WTC11 (cell line): ENCODE measurements around the gene CMYA5. TPM values are rescaled to one million over a fixed set of nuclear protein-coding genes. Genes with fewer than 3 reads are reported as not detected.

Source experiments
- ATAC-seq: fragments of 200-7000 bp; cut with Tn5 transposase; 2 replicates; pipeline ENCODE4 v1.10.0; 2021; ENCODE audit warnings: mild to moderate bottlenecking, moderate library complexity
- CTCF ChIA-PET: fragments of 300-600 bp; sonication (Branson Sonifier 250); formaldehyde crosslinking; loops from one replicate; lab custom pipeline; 2021; ENCODE audit warnings: antibody characterized with exemption; lab: Charles Lee
- POLR2A ChIA-PET: fragments of 350-600 bp; sonication (Branson Sonifier 250); formaldehyde crosslinking; loops from one replicate; lab custom pipeline; 2021; ENCODE audit warnings: antibody characterized with exemption; lab: Charles Lee
- DNase-seq: peaks from one replicate; pipeline ENCODE4 v3.0.0; 2021; ENCODE audit warnings: low spot score
- H3K27ac Mint-ChIP-seq: 2 replicates; pipeline ENCODE4 v1.8.0; 2021; ENCODE audit warnings: mixed read lengths
- H3K27me3 Mint-ChIP-seq: 2 replicates; pipeline ENCODE4 v1.8.0; 2021; ENCODE audit warnings: low read depth, mild to moderate bottlenecking, moderate library complexity, mixed read lengths
- H3K36me3 Mint-ChIP-seq: 2 replicates; pipeline ENCODE4 v1.8.0; 2021; ENCODE audit warnings: mixed read lengths
- H3K4me1 Mint-ChIP-seq: 2 replicates; pipeline ENCODE4 v1.8.0; 2022; ENCODE audit warnings: mixed read lengths
- H3K4me3 Mint-ChIP-seq: 2 replicates; pipeline ENCODE4 v1.8.0; 2021; ENCODE audit warnings: mild to moderate bottlenecking, moderate library complexity, mixed read lengths
- H3K9me3 Mint-ChIP-seq: 2 replicates; pipeline ENCODE4 v1.8.0; 2021; ENCODE audit warnings: mixed read lengths
- E2F4 ChIP-seq: sonication (generic); formaldehyde crosslinking; IDR thresholded peaks from 2 replicates; pipeline ENCODE4 v1.8.1; 2022; ENCODE audit warnings: low read depth, mild to moderate bottlenecking, moderate library complexity, missing genetic modification reagents, borderline replicate concordance
- ELF4 ChIP-seq: sonication (generic); formaldehyde crosslinking; IDR thresholded peaks from 2 replicates; pipeline ENCODE4 v1.8.1; 2022; ENCODE audit warnings: low read depth, mild to moderate bottlenecking, moderate library complexity, missing genetic modification reagents
- JAZF1 ChIP-seq: fragments of 250-450 bp; sonication (Bioruptor Pico); IDR thresholded peaks from 2 replicates; pipeline ENCODE4 v1.9.0; 2021; ENCODE audit warnings: moderate library complexity, mild to moderate bottlenecking, inconsistent platforms
- NFE2L1 ChIP-seq: sonication (generic); formaldehyde crosslinking; IDR thresholded peaks from 2 replicates; pipeline ENCODE4 v1.8.1; 2023; ENCODE audit warnings: missing genetic modification reagents
- NFYB ChIP-seq: sonication (generic); formaldehyde crosslinking; conservative IDR thresholded peaks from 2 replicates; pipeline ENCODE4 v1.8.0; 2022; ENCODE audit warnings: low read depth, missing genetic modification reagents
- NR1H2 ChIP-seq: sonication (generic); formaldehyde crosslinking; IDR thresholded peaks from 2 replicates; pipeline ENCODE4 v1.9.0; 2021; ENCODE audit warnings: mild to moderate bottlenecking, moderate library complexity, missing genetic modification reagents
- PREB ChIP-seq: sonication (generic); formaldehyde crosslinking; IDR thresholded peaks from 2 replicates; pipeline ENCODE4 v1.8.1; 2022; ENCODE audit warnings: mild to moderate bottlenecking, missing genetic modification reagents, moderate library complexity, borderline replicate concordance
- SOX15 ChIP-seq: fragments of 250-450 bp; sonication (Bioruptor Pico); IDR thresholded peaks from 2 replicates; pipeline ENCODE4 v1.9.0; 2021; ENCODE audit warnings: mild to moderate bottlenecking
- USF1 ChIP-seq: sonication (generic); formaldehyde crosslinking; IDR thresholded peaks from 2 replicates; pipeline ENCODE4 v1.8.0; 2022; ENCODE audit warnings: mild to moderate bottlenecking, missing genetic modification reagents
- ZNF121 ChIP-seq: sonication (generic); formaldehyde crosslinking; IDR thresholded peaks from 2 replicates; pipeline ENCODE4 v1.8.0; 2023; ENCODE audit warnings: missing genetic modification reagents
- ZNF423 ChIP-seq: fragments of 250-450 bp; sonication (Bioruptor Pico); IDR thresholded peaks from 2 replicates; pipeline ENCODE4 v2.1.2; 2022; ENCODE audit warnings: mild to moderate bottlenecking, moderate library complexity
- total RNA-seq: library from RNA; stranded (reverse); gene quantifications from 3 replicates; pipeline ENCODE4 v1.2.3, GENCODE V29; 2021
- TF ChIP-seq, protein P1 (sequence below): sonication (generic); formaldehyde crosslinking; IDR thresholded peaks from 2 replicates; pipeline ENCODE4 v1.8.1; 2023; ENCODE audit warnings: mild to moderate bottlenecking, missing genetic modification reagents
- TF ChIP-seq, protein P2 (sequence below): sonication (generic); formaldehyde crosslinking; conservative IDR thresholded peaks from 2 replicates; pipeline ENCODE4 v1.8.1; 2023; ENCODE audit warnings: mild to moderate bottlenecking, low read depth, missing genetic modification reagents, moderate library complexity
- TF ChIP-seq, protein P3 (sequence below): sonication (generic); formaldehyde crosslinking; IDR thresholded peaks from 2 replicates; pipeline ENCODE4 v1.8.0; 2023; ENCODE audit warnings: missing genetic modification reagents, mild to moderate bottlenecking, borderline replicate concordance
- TF ChIP-seq, protein P4 (sequence below): fragments of 250-450 bp; sonication (Bioruptor Pico); IDR thresholded peaks from 2 replicates; pipeline ENCODE4 v2.1.2; 2022; ENCODE audit warnings: mild to moderate bottlenecking, moderate library complexity
- TF ChIP-seq, protein P5 (sequence below): sonication (generic); formaldehyde crosslinking; IDR thresholded peaks from 2 replicates; pipeline ENCODE4 v1.8.0; 2022; ENCODE audit warnings: missing genetic modification reagents

Gene CMYA5
- total RNA-seq, 1 experiment from 2014 or later, result 1.2 TPM

DNA sequence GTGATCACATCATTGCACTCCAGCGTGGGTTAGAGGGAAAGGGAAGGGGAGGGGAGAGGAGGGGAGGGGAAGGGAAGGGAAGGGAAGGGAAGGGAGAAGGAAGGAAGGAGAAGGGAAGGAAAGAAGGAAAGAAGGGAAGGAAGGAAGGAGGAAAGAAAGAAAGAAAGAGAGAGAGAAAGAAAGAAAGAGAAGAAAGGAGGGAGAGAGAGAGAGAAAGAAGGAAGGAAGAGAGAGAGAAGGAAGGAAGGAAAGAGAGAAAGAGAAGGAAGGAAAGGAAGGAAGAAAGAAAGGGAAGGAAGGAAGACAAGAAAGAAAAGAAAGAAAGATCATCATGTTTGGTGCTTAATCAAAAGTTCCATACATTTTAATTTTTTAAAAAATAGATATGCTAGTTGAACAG, 136.2 kb downstream of the CMYA5 start (continued):
- no peak for TF ChIP-seq ELF4 (CRISPR knock-in tag)
- TF ChIP-seq NR1H2 (CRISPR knock-in tag), result no peak
- TF ChIP-seq, protein P1, sequence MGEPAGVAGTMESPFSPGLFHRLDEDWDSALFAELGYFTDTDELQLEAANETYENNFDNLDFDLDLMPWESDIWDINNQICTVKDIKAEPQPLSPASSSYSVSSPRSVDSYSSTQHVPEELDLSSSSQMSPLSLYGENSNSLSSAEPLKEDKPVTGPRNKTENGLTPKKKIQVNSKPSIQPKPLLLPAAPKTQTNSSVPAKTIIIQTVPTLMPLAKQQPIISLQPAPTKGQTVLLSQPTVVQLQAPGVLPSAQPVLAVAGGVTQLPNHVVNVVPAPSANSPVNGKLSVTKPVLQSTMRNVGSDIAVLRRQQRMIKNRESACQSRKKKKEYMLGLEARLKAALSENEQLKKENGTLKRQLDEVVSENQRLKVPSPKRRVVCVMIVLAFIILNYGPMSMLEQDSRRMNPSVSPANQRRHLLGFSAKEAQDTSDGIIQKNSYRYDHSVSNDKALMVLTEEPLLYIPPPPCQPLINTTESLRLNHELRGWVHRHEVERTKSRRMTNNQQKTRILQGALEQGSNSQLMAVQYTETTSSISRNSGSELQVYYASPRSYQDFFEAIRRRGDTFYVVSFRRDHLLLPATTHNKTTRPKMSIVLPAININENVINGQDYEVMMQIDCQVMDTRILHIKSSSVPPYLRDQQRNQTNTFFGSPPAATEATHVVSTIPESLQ (CRISPR knock-in tag), result no peak
- TF ChIP-seq NFE2L1 (CRISPR knock-in tag), result no peak
- TF ChIP-seq JAZF1, result no peak
- TF ChIP-seq PREB, result no peak

DNA sequence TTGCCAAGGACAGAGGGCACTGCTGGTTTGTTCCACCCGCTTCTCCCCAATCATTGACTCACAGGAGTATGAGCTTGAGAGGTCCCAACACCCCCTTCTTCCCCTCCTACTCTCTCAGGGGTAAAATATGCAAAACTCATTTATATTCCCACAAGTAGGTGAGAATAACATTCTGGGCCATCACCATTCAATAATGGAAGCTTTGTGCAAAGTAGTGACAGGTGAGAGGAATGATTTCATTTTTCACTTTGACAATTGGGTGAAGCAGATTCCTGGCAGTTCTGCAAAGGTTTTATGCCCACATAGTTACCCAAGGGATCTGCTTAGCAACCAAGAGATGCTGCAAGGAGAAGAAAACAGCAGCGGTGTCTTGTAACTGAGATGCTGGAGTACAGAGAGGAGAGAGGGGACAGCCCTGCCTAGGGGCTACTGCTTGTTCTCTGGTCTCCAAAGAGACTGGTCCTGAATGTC, 137.6 kb downstream of the CMYA5 start:
- ATAC-seq (no peak), DNase-seq (no peak)
- Mint-ChIP-seq H3K9me3 (no peaks in the 10 kb centered on the region), H3K27ac (no peak overlapping the region), H3K4me1 (no peaks in the 10 kb centered on the region), H3K4me3 (no peak overlapping the region), H3K27me3 (no peaks in the 10 kb centered on the region), H3K36me3 (no peaks in the 10 kb centered on the region)
- ChIA-PET CTCF (no interaction called here), POLR2A (no interaction called here)
- TF ChIP-seq SOX15 (CRISPR knock-in tag), result no peak
- no peak for TF ChIP-seq USF1 (CRISPR knock-in tag)
- no peak for TF ChIP-seq ZNF423 (CRISPR knock-in tag)
- TF ChIP-seq E2F4, result no peak
- TF ChIP-seq, protein P2, sequence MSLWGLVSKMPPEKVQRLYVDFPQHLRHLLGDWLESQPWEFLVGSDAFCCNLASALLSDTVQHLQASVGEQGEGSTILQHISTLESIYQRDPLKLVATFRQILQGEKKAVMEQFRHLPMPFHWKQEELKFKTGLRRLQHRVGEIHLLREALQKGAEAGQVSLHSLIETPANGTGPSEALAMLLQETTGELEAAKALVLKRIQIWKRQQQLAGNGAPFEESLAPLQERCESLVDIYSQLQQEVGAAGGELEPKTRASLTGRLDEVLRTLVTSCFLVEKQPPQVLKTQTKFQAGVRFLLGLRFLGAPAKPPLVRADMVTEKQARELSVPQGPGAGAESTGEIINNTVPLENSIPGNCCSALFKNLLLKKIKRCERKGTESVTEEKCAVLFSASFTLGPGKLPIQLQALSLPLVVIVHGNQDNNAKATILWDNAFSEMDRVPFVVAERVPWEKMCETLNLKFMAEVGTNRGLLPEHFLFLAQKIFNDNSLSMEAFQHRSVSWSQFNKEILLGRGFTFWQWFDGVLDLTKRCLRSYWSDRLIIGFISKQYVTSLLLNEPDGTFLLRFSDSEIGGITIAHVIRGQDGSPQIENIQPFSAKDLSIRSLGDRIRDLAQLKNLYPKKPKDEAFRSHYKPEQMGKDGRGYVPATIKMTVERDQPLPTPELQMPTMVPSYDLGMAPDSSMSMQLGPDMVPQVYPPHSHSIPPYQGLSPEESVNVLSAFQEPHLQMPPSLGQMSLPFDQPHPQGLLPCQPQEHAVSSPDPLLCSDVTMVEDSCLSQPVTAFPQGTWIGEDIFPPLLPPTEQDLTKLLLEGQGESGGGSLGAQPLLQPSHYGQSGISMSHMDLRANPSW, result no peak
- TF ChIP-seq, protein P3, sequence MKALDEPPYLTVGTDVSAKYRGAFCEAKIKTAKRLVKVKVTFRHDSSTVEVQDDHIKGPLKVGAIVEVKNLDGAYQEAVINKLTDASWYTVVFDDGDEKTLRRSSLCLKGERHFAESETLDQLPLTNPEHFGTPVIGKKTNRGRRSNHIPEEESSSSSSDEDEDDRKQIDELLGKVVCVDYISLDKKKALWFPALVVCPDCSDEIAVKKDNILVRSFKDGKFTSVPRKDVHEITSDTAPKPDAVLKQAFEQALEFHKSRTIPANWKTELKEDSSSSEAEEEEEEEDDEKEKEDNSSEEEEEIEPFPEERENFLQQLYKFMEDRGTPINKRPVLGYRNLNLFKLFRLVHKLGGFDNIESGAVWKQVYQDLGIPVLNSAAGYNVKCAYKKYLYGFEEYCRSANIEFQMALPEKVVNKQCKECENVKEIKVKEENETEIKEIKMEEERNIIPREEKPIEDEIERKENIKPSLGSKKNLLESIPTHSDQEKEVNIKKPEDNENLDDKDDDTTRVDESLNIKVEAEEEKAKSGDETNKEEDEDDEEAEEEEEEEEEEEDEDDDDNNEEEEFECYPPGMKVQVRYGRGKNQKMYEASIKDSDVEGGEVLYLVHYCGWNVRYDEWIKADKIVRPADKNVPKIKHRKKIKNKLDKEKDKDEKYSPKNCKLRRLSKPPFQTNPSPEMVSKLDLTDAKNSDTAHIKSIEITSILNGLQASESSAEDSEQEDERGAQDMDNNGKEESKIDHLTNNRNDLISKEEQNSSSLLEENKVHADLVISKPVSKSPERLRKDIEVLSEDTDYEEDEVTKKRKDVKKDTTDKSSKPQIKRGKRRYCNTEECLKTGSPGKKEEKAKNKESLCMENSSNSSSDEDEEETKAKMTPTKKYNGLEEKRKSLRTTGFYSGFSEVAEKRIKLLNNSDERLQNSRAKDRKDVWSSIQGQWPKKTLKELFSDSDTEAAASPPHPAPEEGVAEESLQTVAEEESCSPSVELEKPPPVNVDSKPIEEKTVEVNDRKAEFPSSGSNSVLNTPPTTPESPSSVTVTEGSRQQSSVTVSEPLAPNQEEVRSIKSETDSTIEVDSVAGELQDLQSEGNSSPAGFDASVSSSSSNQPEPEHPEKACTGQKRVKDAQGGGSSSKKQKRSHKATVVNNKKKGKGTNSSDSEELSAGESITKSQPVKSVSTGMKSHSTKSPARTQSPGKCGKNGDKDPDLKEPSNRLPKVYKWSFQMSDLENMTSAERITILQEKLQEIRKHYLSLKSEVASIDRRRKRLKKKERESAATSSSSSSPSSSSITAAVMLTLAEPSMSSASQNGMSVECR (CRISPR knock-in tag), result no peak
- TF ChIP-seq, protein P4, sequence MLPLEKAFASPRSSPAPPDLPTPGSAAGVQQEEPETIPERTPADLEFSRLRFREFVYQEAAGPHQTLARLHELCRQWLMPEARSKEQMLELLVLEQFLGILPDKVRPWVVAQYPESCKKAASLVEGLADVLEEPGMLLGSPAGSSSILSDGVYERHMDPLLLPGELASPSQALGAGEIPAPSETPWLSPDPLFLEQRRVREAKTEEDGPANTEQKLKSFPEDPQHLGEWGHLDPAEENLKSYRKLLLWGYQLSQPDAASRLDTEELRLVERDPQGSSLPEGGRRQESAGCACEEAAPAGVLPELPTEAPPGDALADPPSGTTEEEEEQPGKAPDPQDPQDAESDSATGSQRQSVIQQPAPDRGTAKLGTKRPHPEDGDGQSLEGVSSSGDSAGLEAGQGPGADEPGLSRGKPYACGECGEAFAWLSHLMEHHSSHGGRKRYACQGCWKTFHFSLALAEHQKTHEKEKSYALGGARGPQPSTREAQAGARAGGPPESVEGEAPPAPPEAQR (CRISPR knock-in tag), result no peak
- no peak for TF ChIP-seq NFYB (CRISPR knock-in tag)
- TF ChIP-seq, protein P5, sequence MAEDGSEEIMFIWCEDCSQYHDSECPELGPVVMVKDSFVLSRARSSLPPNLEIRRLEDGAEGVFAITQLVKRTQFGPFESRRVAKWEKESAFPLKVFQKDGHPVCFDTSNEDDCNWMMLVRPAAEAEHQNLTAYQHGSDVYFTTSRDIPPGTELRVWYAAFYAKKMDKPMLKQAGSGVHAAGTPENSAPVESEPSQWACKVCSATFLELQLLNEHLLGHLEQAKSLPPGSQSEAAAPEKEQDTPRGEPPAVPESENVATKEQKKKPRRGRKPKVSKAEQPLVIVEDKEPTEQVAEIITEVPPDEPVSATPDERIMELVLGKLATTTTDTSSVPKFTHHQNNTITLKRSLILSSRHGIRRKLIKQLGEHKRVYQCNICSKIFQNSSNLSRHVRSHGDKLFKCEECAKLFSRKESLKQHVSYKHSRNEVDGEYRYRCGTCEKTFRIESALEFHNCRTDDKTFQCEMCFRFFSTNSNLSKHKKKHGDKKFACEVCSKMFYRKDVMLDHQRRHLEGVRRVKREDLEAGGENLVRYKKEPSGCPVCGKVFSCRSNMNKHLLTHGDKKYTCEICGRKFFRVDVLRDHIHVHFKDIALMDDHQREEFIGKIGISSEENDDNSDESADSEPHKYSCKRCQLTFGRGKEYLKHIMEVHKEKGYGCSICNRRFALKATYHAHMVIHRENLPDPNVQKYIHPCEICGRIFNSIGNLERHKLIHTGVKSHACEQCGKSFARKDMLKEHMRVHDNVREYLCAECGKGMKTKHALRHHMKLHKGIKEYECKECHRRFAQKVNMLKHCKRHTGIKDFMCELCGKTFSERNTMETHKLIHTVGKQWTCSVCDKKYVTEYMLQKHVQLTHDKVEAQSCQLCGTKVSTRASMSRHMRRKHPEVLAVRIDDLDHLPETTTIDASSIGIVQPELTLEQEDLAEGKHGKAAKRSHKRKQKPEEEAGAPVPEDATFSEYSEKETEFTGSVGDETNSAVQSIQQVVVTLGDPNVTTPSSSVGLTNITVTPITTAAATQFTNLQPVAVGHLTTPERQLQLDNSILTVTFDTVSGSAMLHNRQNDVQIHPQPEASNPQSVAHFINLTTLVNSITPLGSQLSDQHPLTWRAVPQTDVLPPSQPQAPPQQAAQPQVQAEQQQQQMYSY (CRISPR knock-in tag), result no peak
- TF ChIP-seq, protein P1 (CRISPR knock-in tag), result no peak
- no peak for TF ChIP-seq ZNF121 (CRISPR knock-in tag)
